ENCODE measurements around the gene NEU4.

The NEU4 gene

GRCh38 chr2:241836292-241836691, 27.3 kb downstream of the NEU4 start:
- no peak for DNase-seq

DNA sequence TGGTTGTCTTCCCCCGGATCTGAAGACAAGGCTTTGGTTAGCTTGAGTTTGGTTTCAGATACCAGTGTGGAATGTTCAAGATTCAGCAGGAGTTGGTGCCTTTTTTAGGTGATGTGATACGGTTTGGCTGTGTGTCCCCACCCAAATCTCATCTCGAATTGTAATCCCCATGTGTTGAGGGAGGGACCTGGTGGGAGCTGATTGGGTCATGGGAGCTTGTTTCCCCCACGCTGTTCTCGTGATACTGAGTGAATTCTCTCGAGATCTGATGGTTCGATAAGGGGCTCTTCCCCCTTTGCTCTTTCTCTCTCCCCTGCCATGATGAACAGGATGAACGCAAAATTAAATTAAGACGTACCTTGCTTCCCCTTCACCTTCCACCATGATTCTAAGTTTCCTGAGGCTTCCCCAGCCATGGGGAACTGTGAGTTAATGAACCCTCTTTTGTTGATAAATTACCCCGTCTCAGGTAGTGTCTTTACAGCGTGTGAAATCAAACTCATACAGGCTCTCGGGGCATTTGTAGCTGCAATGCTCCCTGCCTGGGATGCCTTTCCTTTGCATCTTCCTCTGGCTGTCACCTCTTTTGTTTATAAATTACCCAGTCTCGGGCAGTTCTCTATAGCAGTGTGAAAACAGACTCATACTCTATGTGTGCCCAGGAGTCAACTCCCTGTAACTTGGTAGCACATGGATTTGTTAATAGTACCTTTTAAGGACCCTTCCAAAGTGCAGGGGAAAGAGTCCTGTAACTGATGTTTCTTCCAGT, 28.4 kb downstream of the NEU4 start:
- DNase-seq = no peak

DNA sequence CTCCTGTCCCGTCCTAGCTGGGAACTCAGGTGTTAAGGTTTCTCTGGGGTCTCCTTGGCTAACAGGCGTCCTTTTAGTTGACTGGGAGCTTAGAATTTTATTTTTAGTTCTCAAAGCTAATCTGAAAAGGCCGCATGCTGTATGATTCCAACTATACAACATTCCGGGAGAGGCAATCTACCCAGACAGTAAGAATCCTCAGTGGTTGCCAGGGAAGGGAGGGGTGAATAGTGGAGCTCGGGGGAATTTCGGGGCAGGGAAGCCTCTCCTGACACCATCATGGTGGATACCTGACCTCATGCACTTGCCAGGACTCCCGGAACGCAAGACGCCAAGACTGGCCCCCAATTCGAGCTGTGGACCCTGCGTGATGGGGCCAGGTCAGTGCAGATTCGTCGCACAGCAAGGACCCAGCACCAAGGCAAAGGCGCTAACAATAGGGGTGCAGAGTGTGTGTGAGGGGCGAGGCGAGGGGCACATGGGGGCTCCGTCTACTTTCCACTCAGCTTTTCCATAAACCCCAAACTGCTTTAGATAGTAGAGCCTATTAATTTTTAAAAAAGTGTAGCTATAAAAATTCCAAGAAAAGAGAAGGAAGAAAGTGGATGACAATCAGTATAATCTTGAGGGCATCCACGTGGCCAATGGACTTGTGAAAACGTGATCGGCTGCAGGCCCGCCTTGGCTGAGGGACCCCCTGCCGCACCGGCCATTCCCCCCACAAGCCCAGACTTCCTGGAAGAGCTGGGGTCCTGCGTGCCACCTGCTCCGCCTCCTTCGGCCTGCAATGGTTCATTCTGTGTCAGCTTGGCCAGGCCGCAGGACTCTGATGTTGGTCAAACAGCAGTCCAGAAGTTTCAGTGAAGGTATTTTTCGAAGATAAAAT, 32.4 kb downstream of the NEU4 start:
- DNase-seq = no peak

GRCh38 chr2:241842067-241842415, 33.0 kb downstream of the NEU4 start:
- no peak for DNase-seq

- DNase-seq = no peak
Observed at GRCh38 chr2:241842620-241843211, 33.7 kb downstream of the NEU4 start.

GRCh38 chr2:241843321-241844065, 34.5 kb downstream of the NEU4 start:
- no peak for DNase-seq

- no peak for DNase-seq
Observed at GRCh38 chr2:241844066-241844728, 35.2 kb downstream of the NEU4 start.

DNA sequence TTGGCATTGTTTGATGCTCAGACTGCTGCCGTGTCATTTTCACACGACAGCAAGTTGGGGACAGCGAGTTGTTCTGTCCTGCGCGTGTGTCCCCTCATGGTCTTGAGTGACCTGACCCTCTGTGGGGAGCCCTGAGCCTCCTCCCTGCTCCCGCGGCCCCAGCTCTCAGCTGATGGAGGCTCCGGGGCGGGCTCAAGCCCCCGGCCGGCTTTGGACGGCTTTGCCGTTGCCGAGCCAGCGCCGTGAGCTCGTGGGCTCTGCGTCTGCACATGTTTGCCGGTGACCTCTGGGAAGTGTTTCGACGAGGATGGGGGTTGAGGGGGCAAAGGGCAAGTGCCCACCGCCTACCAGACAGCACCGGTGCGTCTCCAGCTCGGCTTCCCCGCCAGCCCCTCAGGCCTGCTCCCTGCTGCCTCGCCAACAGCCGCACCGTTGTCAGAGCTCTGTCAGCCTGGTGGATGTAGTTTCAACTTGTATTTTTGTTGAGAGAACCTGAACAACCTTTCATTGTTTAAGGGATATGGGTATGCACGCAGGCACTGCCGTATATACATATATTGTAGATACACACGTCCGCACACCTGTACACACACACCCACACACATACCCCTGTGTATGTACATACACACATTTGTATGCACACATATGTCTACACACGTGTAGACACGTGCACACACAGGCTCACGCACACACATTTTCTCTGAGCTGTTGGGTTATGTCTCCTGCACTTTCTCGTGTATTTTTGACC, 36.0 kb downstream of the NEU4 start:
- DNase-seq = no peak

- no peak for DNase-seq
Observed at GRCh38 chr2:241846406-241846805, 37.4 kb downstream of the NEU4 start.

GRCh38 chr2:241848761-241849615, 40.0 kb downstream of the NEU4 start:
- DNase-seq = no peak

GRCh38 chr2:241849616-241850543, 40.9 kb downstream of the NEU4 start:
- DNase-seq = no peak

GRCh38 chr2:241850544-241851324, 41.7 kb downstream of the NEU4 start:
- no peak for DNase-seq

DNA sequence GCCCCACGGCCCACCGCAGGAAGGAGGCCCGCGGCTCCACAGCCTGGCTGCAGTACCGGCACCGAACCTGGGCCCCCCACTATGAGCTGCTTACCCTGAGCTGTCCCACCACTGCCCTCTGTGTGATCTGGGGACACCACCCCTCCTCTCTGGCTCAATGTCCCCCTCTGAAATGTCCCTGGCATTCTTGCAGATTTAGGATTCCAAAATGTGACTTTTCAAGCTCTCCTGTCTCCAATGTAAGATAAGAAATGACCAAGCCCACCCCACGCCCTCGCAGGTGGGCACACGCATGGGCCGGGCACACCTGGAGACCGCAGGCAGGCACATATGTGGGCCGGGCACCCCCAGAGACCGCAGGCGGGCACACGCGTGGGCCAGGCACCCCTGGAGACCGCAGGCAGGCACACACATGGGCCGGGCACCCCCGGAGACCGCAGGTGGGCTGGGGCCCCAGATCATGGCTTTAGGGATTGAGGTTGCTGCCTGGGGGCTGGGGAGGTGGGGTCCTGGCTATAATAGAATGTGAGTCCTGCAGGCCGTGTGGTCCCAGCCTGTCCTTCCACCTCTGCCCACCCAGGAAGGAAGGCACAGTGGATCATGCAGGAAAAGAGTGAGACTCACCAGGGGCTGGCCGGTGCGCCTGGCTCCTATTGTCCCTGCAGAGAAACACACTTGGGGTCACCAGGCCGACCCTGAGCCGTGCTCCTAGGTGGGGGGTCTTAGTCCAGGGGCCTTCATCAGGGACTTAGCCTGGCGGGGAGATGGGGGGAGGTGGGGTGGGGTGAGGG, 42.5 kb downstream of the NEU4 start:
- no peak for DNase-seq

DNA sequence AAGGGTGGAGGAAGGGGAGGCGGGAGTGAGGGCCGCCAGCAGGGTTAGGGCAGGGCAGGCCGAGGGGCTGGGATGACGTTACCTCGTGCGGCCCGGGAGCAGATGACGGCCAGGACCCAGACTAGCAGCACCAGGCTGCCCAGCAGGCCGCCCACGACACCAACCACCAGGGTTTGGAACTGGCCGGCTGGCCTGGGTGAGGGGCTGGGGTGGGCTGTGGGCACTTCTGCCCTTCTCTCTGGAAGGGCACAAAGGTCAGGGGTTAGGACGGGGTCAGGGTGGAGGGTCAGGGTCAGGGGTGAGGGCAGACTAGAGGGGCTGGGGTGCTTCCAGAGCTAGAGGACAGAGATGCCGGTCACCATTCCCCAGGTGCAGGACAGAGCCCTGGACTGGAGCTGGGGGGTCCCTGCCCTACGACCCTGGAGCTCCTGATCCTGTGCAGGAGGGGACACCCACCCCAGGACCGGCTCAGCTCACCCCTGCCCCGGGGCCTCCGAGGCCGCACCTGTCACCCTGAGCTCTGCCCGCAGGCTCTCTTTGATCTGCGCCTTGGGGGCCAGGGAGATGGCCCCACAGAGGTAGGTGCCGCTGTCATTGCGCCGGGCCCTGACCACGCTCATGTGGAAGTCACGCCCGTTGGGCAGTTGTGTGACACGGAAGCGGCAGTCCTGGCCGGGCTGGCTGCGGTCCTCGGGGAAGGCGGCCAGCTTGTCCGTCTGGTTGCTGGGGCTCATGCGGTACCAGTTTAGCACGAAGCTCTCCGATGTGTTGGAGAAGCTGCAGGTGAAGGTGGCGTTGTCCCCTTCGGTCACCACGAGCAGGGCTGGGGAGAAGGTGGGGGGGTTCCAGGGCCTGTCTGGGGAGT, 43.4 kb downstream of the NEU4 start:
- no peak for DNase-seq

DNA sequence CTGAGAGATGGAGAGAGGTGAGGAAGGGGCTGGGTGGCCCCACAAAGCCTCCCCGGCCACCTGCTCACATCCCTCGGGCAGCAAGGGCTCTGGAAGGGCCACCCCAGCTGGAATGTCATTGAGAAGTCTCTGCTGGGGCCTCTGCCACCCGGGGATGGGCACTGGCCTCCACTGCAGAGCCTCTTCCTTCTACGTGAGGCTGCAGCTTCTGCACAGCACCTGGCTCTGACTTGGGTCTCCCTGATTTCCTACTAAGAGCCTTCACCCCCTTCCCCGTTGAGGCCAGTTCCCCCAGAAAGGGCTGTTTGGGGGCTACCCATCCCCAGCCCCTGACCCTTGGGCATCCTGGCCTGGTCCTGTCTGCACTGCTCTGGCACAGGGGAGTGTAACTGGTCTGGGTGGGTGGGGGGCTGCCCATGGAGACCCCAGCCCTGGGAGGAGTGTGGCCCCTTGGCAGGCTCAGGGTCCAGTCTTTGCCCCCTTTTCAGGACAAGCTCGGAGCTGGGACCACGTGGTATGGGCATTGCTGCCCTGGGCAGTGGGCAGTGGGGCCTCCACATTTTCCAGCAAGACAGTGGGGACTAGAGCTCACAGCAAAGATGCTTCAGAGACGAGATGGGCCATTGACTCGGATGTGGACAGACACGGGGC, 44.1 kb downstream of the NEU4 start:
- no peak for DNase-seq

DNA sequence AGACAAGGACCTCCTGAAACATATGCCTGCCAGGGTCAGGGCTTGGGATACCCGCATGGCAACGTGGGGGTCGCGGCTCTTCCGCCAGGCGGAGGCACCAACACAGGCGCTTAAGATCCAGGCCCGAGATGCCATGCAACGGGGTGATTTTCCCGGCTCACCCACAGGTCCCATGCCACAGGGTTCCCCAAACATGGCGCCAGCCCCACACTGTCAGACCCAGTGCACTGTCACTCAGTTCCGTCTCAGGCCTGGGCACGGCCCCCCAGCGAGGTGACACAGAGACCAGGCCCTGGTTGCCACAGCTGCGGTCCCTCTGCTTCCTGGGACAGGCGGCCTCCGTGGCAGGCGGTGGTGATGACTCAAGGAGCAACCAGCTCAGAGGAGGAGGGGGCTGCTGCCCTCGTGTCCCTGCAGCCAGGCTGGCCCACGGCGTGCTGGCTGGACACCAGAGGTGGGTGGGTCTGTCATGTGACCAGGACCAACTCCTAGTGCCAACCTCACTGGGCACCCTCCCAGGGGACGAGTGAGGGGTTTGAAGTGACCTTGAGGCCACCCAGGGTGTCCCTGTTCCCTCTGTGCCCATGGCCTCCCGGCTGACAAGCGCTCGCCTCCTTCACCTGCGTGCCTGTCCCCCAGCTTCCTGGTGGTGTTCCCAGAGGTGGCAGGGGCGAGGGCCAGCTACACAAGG, 44.8 kb downstream of the NEU4 start:
- no peak for DNase-seq

Measured in NCI-H526 treated with DMSO at 0.1 percent for 48 hours (cell line).